ENCODE results near the gene SCAMP1.

SCAMP1 gene

DNA sequence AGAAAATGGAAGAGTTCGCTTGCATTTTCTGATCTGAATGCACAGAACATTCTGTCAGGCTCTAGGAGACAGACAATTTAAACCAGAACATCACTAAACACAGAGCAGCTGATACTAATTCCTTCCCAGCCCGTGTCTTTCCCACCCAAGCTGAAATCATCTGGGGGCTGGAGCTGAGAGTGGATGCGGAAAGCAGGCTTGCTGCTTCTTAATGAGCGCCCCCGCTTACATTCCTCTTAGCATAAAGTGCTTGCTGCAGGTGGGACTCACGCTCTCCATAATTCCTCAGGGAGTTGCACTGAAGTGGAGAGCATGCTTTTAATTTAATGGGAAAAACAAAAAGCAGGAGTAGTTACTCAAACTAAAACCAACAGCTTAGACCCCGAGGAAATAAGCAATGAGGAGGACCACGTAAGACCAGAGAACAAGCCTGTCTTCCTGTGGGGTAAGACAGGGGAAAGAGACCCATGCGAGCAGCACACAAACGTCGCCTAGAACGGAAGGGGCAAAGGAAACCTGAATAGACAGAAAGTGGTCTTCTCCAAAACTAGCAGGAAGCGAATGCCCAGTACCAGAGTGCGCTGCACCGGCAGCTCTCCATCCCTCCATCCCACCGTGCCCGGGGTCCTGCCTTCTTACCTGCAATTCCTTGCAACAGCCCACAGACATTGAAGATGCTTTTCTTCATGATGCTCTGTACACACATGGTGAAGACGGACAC, 148.9 kb downstream of the SCAMP1 start:
- H3K9me2 ChIP-seq (replicated peaks; ENCODE audit: insufficient read depth, low read length), result no peaks in the 10 kb centered on the region
- no peak overlapping the region for H3K27ac ChIP-seq (ENCODE audit: low read depth, low read length)
- H3K4me3 ChIP-seq (ENCODE audit: insufficient read depth, low read length, poor library complexity, severe bottlenecking), result no peak overlapping the region
- no peak overlapping the region for H3K9ac ChIP-seq (ENCODE audit: low read length)
- H2AFZ ChIP-seq (ENCODE audit: low read depth, low read length, severe bottlenecking), result no peak overlapping the region
- H3F3A ChIP-seq (ENCODE audit: insufficient read depth), result no peaks in the 10 kb centered on the region
- no peaks in the 10 kb centered on the region; the same call in 1 of the 2 replicates for H3K36me3 ChIP-seq (ENCODE audit: low read length)
- H4K20me1 ChIP-seq (ENCODE audit: low read depth, low read length), result no peaks in the 10 kb centered on the region; the same call in 1 of the 2 replicates
- H3K79me2 ChIP-seq (ENCODE audit: insufficient read depth, low read length), result peaks cover 85% of the 10 kb centered on the region
- no peaks in the 10 kb centered on the region for H3K27me3 ChIP-seq (ENCODE audit: low read length)
- no peaks in the 10 kb centered on the region for H3K9me3 ChIP-seq (ENCODE audit: insufficient read depth, low read length)
- TF ChIP-seq EZH2phosphoT487 (conservative IDR thresholded peaks at IDR 0.05; ENCODE audit: low read length), result no peak
- TF ChIP-seq, protein P1, sequence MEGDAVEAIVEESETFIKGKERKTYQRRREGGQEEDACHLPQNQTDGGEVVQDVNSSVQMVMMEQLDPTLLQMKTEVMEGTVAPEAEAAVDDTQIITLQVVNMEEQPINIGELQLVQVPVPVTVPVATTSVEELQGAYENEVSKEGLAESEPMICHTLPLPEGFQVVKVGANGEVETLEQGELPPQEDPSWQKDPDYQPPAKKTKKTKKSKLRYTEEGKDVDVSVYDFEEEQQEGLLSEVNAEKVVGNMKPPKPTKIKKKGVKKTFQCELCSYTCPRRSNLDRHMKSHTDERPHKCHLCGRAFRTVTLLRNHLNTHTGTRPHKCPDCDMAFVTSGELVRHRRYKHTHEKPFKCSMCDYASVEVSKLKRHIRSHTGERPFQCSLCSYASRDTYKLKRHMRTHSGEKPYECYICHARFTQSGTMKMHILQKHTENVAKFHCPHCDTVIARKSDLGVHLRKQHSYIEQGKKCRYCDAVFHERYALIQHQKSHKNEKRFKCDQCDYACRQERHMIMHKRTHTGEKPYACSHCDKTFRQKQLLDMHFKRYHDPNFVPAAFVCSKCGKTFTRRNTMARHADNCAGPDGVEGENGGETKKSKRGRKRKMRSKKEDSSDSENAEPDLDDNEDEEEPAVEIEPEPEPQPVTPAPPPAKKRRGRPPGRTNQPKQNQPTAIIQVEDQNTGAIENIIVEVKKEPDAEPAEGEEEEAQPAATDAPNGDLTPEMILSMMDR (IDR thresholded peaks at IDR 0.05; ENCODE audit: insufficient read depth, low read length, poor library complexity, severe bottlenecking), result no peak
- no peak overlapping the region for H3K4me2 ChIP-seq (ENCODE audit: low read depth, low read length, poor library complexity, severe bottlenecking)

DNA sequence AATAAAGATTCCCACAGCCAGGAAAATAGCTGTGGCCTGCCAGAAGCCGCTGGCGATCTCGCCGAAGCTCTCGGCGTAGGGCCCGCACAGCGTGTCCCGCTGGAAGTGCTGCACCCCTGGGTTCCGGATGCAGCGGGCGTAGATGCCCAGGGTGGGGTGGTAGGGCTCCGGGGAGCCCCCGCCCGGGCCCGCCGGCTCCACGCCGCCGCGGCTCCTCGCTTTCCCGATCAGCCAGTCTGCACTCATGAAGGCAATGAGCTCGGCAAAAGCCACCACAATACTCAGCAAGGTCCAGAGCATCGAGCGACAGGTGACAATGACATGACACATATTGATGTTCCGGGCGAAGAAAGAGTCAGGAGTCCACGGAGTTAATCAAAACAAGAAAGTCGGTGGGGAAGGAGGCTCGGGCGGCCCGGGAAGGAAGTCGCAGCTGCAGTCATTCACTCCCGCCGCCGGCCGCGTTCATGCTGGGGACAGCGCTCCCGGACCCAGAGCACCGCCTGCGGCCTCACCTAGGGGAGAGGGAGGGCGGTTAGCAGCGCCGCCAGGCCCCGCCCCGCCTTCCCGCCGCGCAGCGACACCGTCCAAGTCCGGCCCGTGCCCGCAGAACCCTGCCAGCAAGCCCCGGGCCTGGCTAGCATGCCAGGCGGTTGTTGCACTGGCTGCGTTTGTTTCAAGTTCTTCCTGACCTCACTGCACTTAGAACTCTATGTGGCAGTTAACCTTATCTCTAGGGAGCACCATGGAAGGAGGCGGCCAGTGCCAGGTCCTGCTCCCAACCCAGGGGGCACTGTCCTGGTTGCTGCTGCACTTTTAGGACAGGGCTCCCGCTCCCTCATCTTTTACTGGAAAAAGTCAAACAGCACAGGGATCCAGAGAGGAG, 149.7 kb downstream of the SCAMP1 start:
- no peak overlapping the region for H3K27ac ChIP-seq (ENCODE audit: low read depth, low read length)
- H3F3A ChIP-seq (ENCODE audit: insufficient read depth), result no peaks in the 10 kb centered on the region
- no peaks in the 10 kb centered on the region; the same call in 1 of the 2 replicates for H3K36me3 ChIP-seq (ENCODE audit: low read length)
- H3K9me2 ChIP-seq (replicated peaks; ENCODE audit: insufficient read depth, low read length), result no peaks in the 10 kb centered on the region
- no peak overlapping the region for H3K9ac ChIP-seq (ENCODE audit: low read length)
- H2AFZ ChIP-seq (ENCODE audit: low read depth, low read length, severe bottlenecking), result no peak overlapping the region
- no peaks in the 10 kb centered on the region for H3K27me3 ChIP-seq (ENCODE audit: low read length)
- no peaks in the 10 kb centered on the region for H3K9me3 ChIP-seq (ENCODE audit: insufficient read depth, low read length)
- no peak overlapping the region for H3K4me2 ChIP-seq (ENCODE audit: low read depth, low read length, poor library complexity, severe bottlenecking)
- peaks cover 84% of the 10 kb centered on the region for H3K79me2 ChIP-seq (ENCODE audit: insufficient read depth, low read length)
- no peak for TF ChIP-seq EZH2phosphoT487 (conservative IDR thresholded peaks at IDR 0.05; ENCODE audit: low read length)
- TF ChIP-seq, protein P1 (IDR thresholded peaks at IDR 0.05; ENCODE audit: insufficient read depth, low read length, poor library complexity, severe bottlenecking), result no peak
- no peak overlapping the region for H3K4me3 ChIP-seq (ENCODE audit: insufficient read depth, low read length, poor library complexity, severe bottlenecking)
- no peaks in the 10 kb centered on the region; the same call in 1 of the 2 replicates for H4K20me1 ChIP-seq (ENCODE audit: low read depth, low read length)

DNA sequence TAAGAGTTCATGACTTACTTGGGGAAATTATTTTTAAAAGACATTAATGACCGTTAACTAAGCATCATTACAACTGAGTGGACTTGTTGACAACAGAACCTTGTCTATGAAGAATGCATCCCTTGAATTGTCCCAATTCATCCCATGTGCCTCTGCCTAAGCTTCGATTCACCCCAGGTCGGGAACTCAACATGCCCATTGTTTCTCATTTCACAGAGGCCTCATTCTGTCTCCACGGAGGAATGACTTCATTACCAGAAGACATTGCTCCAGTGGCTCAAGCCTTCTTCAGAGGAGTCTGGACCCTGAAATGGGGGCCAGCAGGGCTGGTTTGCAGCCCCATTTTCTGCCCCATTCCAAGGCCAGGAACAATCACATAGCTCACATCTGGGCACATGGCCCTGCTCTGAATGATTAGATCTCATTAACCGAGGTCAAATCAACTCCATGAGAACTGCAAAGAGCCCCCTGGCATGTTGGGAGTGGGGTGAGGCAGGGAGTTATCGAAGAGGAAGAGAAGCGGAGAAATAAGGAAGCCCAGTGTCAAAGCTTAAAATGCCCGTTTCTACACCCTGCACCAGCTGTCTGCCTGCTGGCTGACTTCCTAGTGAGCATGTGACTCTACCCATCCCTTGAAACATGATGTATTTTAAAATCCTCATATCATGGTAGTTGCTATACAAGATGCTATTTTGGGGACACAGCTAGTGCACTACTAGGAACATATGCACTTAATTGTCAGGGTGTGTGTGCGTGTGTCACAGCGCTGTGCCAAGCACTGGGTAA, 150.9 kb downstream of the SCAMP1 start:
- Histone ChIP-seq H3K79me2 (ENCODE audit: insufficient read depth, low read length) (peaks cover 83% of the 10 kb centered on the region), H3F3A (ENCODE audit: insufficient read depth) (no peaks in the 10 kb centered on the region), H3K4me2 (ENCODE audit: low read depth, low read length, poor library complexity, severe bottlenecking) (no peak overlapping the region), H3K36me3 (ENCODE audit: low read length) (no peaks in the 10 kb centered on the region; the same call in 1 of the 2 replicates), H3K9me2 (replicated peaks; ENCODE audit: insufficient read depth, low read length) (no peaks in the 10 kb centered on the region), H3K4me3 (ENCODE audit: insufficient read depth, low read length, poor library complexity, severe bottlenecking) (no peak overlapping the region), H4K20me1 (ENCODE audit: low read depth, low read length) (peaks cover 3% of the 10 kb centered on the region; the same call in 1 of the 2 replicates), H3K9ac (ENCODE audit: low read length) (no peak overlapping the region), H3K27ac (ENCODE audit: low read depth, low read length) (no peak overlapping the region), H2AFZ (ENCODE audit: low read depth, low read length, severe bottlenecking) (no peak overlapping the region), H3K9me3 (ENCODE audit: insufficient read depth, low read length) (no peaks in the 10 kb centered on the region), H3K27me3 (ENCODE audit: low read length) (no peaks in the 10 kb centered on the region)
- TF ChIP-seq, protein P1 (IDR thresholded peaks at IDR 0.05; ENCODE audit: insufficient read depth, low read length, poor library complexity, severe bottlenecking), result no peak
- TF ChIP-seq EZH2phosphoT487 (conservative IDR thresholded peaks at IDR 0.05; ENCODE audit: low read length), result no peak
